ENCODE results near the gene CGB7. TPM values are rescaled to one million over a fixed set of nuclear protein-coding genes. Genes with fewer than 3 reads are reported as not detected.
A peak's percentile ranks its signal among the peaks of the same experiment; 100 is the strongest.
"Not testable (repeated sequence)": the region's sequence is repeated elsewhere in the genome, so short reads cannot be mapped to it uniquely, and the experiment has no call there.

The CGB7 gene
- total and polyA plus RNA-seq, 9 of the 15 experiments (the other 6 are each of a cell fraction or from before 2014, with no cell fraction given) = not detected

GRCh38 chr19:49018388-49019241 is 38.9 kb downstream of the CGB7 start:
- H3K4me1 ChIP-seq (replicated peaks in 1 of 2; ENCODE audit: control insufficient read depth in 2 of 2, insufficient read depth in 2 of 2, low read length in 2 of 2) = peaks cover 21 to 59% of the 10 kb centered on the region in 2 experiments; a peak in 4 of 5 replicates
- intact Hi-C loops (cut with micrococcal nuclease); CTCF ChIA-PET (ENCODE audit: low intra/inter-chr PET ratio); H3K79me2 ChIP-seq (ENCODE audit: control insufficient read depth, insufficient read depth, low read length); H3K9me3 ChIP-seq (replicated peaks; ENCODE audit: control insufficient read depth, insufficient read depth, low read depth, low read length); H3K9me1 ChIP-seq (ENCODE audit: control insufficient read depth, insufficient read depth, low read length); in situ Hi-C loops (cut with MboI); BruUV-seq (replicated peaks); H3K27me3 ChIP-seq (ENCODE audit: control insufficient read depth in 2 of 2, insufficient read depth in 2 of 2, low read length in 2 of 2): not testable (repeated sequence)
- peaks cover 12% of the 10 kb centered on the region; the same call in 1 of the 2 replicates for H4K20me1 ChIP-seq (replicated peaks; ENCODE audit: control insufficient read depth, insufficient read depth, low read length)
- peaks cover 30% of the 10 kb centered on the region; the same call in 2 of the 3 replicates for H3K36me3 ChIP-seq (ENCODE audit: control insufficient read depth, insufficient read depth, low read length)
- FAIRE-seq (peak; percentile 81), ATAC-seq (peak; percentile 8), DNase-seq (ENCODE audit: extremely low read depth in 1 of 4, low spot score in 3 of 4) (peak in 1 of 4 experiments; percentile 52)
- peak overlapping the region; percentile 62 for H2AFZ ChIP-seq (ENCODE audit: low read depth, low read length)
- peak overlapping the region; percentile 76 for H3K4me2 ChIP-seq (ENCODE audit: insufficient read depth, low read length)
- peak overlapping the region; percentile 30 to 88 for H3K9ac ChIP-seq (ENCODE audit: insufficient read depth in 1 of 2, low read depth in 2 of 2, low read length in 2 of 2)
- H3K4me3 ChIP-seq = peak overlapping the region; percentile 41
- POLR2A ChIA-PET = interaction anchor here (0.6 to 1.6 kb wide), 7 partner anchors 12 to 523 kb away, joined by 3 to 5 read pairs (median 3); partner anchors contain the start of genes CGB2 and FTL
- TF ChIP-seq NFIC (IDR thresholded peaks at IDR 0.05) (peak; percentile 81), GABPB1 (CRISPR knock-in tag; IDR thresholded peaks at IDR 0.05) (peak; percentile 12; the same call in 1 of the 2 replicates), EGR1 (conservative IDR thresholded peaks at IDR 0.05) (peak; percentile 63), ZNF263 (CRISPR knock-in tag; IDR thresholded peaks at IDR 0.05; ENCODE audit: borderline replicate concordance) (0 out of 2 replicates have a peak, but pooled peaks have one; percentile 5)
- TF ChIP-seq, protein P1, sequence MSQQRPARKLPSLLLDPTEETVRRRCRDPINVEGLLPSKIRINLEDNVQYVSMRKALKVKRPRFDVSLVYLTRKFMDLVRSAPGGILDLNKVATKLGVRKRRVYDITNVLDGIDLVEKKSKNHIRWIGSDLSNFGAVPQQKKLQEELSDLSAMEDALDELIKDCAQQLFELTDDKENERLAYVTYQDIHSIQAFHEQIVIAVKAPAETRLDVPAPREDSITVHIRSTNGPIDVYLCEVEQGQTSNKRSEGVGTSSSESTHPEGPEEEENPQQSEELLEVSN (IDR thresholded peaks at IDR 0.05; ENCODE audit: borderline replicate concordance in 1 of 2, extremely low read depth in 1 of 2, insufficient read depth in 1 of 2, insufficient read length in 1 of 2, low read depth in 1 of 2, low read length in 1 of 2, poor library complexity in 1 of 2, severe bottlenecking in 1 of 2) = peak in 1 of 2 experiments; percentile 10
- TF ChIP-seq, protein P2, sequence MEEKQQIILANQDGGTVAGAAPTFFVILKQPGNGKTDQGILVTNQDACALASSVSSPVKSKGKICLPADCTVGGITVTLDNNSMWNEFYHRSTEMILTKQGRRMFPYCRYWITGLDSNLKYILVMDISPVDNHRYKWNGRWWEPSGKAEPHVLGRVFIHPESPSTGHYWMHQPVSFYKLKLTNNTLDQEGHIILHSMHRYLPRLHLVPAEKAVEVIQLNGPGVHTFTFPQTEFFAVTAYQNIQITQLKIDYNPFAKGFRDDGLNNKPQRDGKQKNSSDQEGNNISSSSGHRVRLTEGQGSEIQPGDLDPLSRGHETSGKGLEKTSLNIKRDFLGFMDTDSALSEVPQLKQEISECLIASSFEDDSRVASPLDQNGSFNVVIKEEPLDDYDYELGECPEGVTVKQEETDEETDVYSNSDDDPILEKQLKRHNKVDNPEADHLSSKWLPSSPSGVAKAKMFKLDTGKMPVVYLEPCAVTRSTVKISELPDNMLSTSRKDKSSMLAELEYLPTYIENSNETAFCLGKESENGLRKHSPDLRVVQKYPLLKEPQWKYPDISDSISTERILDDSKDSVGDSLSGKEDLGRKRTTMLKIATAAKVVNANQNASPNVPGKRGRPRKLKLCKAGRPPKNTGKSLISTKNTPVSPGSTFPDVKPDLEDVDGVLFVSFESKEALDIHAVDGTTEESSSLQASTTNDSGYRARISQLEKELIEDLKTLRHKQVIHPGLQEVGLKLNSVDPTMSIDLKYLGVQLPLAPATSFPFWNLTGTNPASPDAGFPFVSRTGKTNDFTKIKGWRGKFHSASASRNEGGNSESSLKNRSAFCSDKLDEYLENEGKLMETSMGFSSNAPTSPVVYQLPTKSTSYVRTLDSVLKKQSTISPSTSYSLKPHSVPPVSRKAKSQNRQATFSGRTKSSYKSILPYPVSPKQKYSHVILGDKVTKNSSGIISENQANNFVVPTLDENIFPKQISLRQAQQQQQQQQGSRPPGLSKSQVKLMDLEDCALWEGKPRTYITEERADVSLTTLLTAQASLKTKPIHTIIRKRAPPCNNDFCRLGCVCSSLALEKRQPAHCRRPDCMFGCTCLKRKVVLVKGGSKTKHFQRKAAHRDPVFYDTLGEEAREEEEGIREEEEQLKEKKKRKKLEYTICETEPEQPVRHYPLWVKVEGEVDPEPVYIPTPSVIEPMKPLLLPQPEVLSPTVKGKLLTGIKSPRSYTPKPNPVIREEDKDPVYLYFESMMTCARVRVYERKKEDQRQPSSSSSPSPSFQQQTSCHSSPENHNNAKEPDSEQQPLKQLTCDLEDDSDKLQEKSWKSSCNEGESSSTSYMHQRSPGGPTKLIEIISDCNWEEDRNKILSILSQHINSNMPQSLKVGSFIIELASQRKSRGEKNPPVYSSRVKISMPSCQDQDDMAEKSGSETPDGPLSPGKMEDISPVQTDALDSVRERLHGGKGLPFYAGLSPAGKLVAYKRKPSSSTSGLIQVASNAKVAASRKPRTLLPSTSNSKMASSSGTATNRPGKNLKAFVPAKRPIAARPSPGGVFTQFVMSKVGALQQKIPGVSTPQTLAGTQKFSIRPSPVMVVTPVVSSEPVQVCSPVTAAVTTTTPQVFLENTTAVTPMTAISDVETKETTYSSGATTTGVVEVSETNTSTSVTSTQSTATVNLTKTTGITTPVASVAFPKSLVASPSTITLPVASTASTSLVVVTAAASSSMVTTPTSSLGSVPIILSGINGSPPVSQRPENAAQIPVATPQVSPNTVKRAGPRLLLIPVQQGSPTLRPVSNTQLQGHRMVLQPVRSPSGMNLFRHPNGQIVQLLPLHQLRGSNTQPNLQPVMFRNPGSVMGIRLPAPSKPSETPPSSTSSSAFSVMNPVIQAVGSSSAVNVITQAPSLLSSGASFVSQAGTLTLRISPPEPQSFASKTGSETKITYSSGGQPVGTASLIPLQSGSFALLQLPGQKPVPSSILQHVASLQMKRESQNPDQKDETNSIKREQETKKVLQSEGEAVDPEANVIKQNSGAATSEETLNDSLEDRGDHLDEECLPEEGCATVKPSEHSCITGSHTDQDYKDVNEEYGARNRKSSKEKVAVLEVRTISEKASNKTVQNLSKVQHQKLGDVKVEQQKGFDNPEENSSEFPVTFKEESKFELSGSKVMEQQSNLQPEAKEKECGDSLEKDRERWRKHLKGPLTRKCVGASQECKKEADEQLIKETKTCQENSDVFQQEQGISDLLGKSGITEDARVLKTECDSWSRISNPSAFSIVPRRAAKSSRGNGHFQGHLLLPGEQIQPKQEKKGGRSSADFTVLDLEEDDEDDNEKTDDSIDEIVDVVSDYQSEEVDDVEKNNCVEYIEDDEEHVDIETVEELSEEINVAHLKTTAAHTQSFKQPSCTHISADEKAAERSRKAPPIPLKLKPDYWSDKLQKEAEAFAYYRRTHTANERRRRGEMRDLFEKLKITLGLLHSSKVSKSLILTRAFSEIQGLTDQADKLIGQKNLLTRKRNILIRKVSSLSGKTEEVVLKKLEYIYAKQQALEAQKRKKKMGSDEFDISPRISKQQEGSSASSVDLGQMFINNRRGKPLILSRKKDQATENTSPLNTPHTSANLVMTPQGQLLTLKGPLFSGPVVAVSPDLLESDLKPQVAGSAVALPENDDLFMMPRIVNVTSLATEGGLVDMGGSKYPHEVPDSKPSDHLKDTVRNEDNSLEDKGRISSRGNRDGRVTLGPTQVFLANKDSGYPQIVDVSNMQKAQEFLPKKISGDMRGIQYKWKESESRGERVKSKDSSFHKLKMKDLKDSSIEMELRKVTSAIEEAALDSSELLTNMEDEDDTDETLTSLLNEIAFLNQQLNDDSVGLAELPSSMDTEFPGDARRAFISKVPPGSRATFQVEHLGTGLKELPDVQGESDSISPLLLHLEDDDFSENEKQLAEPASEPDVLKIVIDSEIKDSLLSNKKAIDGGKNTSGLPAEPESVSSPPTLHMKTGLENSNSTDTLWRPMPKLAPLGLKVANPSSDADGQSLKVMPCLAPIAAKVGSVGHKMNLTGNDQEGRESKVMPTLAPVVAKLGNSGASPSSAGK (IDR thresholded peaks at IDR 0.05) = peak; percentile 40; the same call in 1 of the 2 replicates
- peak overlapping the region; percentile 32; the same call in 2 of the 3 replicates for H3K27ac ChIP-seq (ENCODE audit: extremely low read depth, low read depth, low read length)
- WGBS (ENCODE audit: insufficient coverage, low coverage, missing lambda C conversion rate) = 9% methylated on average over 36 of the region's 50 CpGs
